ENCODE results near the gene KLHL3. TPM values are rescaled to one million over a fixed set of nuclear protein-coding genes. Genes with fewer than 3 reads are reported as not detected.

KLHL3 gene
- total and polyA plus RNA-seq, 4 donors: 8.9 to 12.6 (median 11.5) TPM

GRCh38 chr5:137611794-137612435 lies 124.0 kb downstream of the KLHL3 start:
- Histone ChIP-seq H3K27me3 (ENCODE audit: control insufficient read depth, insufficient read depth, low read length) (no peaks in the 10 kb centered on the region), H3K36me3 (ENCODE audit: control insufficient read depth, insufficient read depth, low read length) (no peaks in the 10 kb centered on the region), H3K9me3 (ENCODE audit: control insufficient read depth, insufficient read depth, low read length) (no peaks in the 10 kb centered on the region), H3K27ac (ENCODE audit: low read depth, low read length) (no peak overlapping the region), H3K4me1 (ENCODE audit: control insufficient read depth, insufficient read depth, low read length) (peaks cover 12% of the 10 kb centered on the region), H3K4me3 (ENCODE audit: low read depth, low read length) (no peak overlapping the region)
- DNase-seq (ENCODE audit: low read depth in 4 of 6, low spot score in 6 of 6): no peak
- 70% methylated on average over 2 of the region's 9 CpGs for WGBS (ENCODE audit: insufficient coverage)

- no peaks in the 10 kb centered on the region for H3K27me3 ChIP-seq (ENCODE audit: control insufficient read depth, insufficient read depth, low read length)
- DNase-seq (ENCODE audit: low read depth in 4 of 6, low spot score in 6 of 6): no peak
- 82% methylated on average over 4 of the region's 4 CpGs for WGBS (ENCODE audit: insufficient coverage)
- no peaks in the 10 kb centered on the region for H3K36me3 ChIP-seq (ENCODE audit: control insufficient read depth, insufficient read depth, low read length)
- H3K27ac ChIP-seq (ENCODE audit: low read depth, low read length): no peak overlapping the region
- H3K4me3 ChIP-seq (ENCODE audit: low read depth, low read length): no peak overlapping the region
- peaks cover 12% of the 10 kb centered on the region for H3K4me1 ChIP-seq (ENCODE audit: control insufficient read depth, insufficient read depth, low read length)
- no peaks in the 10 kb centered on the region for H3K9me3 ChIP-seq (ENCODE audit: control insufficient read depth, insufficient read depth, low read length)
These were observed 124.8 kb downstream of the KLHL3 start for GRCh38 chr5:137611011-137611580.

DNA sequence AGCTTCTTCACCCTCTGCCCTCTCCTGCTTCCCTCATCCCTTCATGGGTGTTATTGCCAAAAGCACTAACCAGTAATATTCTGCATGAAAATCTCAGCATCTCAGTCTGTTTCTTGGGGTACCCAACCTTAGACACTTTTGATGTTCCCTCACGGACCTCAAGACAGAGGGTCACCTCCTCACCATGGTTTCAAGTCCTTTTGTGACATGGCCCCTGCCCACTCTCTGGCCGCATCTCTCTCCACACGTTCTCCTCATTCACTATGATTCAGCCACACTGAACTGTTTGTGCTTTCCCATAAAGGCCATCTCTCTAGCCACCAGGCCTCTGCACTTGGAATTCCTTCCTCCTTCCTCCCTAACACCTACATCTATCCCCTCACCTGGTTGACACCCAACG lies 125.3 kb downstream of the KLHL3 start:
- Histone ChIP-seq H3K27me3 (ENCODE audit: control insufficient read depth, insufficient read depth, low read length) (no peaks in the 10 kb centered on the region), H3K36me3 (ENCODE audit: control insufficient read depth, insufficient read depth, low read length) (no peaks in the 10 kb centered on the region), H3K4me3 (ENCODE audit: low read depth, low read length) (no peak overlapping the region), H3K4me1 (ENCODE audit: control insufficient read depth, insufficient read depth, low read length) (peaks cover 12% of the 10 kb centered on the region), H3K9me3 (ENCODE audit: control insufficient read depth, insufficient read depth, low read length) (no peaks in the 10 kb centered on the region), H3K27ac (ENCODE audit: low read depth, low read length) (no peak overlapping the region)
- DNase-seq (ENCODE audit: low read depth in 4 of 6, low spot score in 6 of 6): no peak
- 91% methylated on average over 4 of the region's 4 CpGs for whole genome bisulfite sequencing (ENCODE audit: insufficient coverage)

DNA sequence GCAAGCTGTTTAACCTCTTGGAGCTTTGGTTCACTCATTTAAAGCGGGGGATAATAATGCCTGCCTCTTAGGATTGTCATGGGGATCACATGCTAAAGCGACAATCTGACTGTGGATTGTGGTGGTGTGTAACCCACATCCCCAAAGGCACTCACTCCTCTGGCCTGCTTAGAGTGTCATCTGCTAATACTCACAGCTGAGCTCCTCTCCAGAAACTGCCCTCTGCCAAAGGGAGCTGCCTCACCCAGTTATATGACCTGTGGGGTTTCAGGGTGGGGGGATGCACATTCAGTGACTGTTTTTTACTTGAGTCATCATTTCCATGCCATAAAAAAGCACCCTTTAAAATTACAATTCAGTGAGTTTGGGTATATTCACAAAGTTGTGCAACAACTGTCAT lies 126.8 kb downstream of the KLHL3 start:
- Histone ChIP-seq H3K4me3 (ENCODE audit: low read depth, low read length) (no peak overlapping the region), H3K4me1 (ENCODE audit: control insufficient read depth, insufficient read depth, low read length) (peaks cover 18% of the 10 kb centered on the region), H3K36me3 (ENCODE audit: control insufficient read depth, insufficient read depth, low read length) (no peaks in the 10 kb centered on the region), H3K9me3 (ENCODE audit: control insufficient read depth, insufficient read depth, low read length) (no peaks in the 10 kb centered on the region), H3K27ac (ENCODE audit: low read depth, low read length) (no peak overlapping the region), H3K27me3 (ENCODE audit: control insufficient read depth, insufficient read depth, low read length) (no peaks in the 10 kb centered on the region)
- no CpG with 5 or more reads among the region's 2 CpGs for WGBS (ENCODE audit: insufficient coverage)
- DNase-seq (ENCODE audit: low read depth in 4 of 6, low spot score in 6 of 6): no peak

GRCh38 chr5:137607771-137608170 lies 128.1 kb downstream of the KLHL3 start:
- H3K27me3 ChIP-seq (ENCODE audit: control insufficient read depth, insufficient read depth, low read length): no peaks in the 10 kb centered on the region
- H3K4me3 ChIP-seq (ENCODE audit: low read depth, low read length): no peak overlapping the region
- DNase-seq (ENCODE audit: low read depth in 4 of 6, low spot score in 6 of 6): no peak
- 70% methylated on average over 2 of the region's 5 CpGs for WGBS (ENCODE audit: insufficient coverage)
- H3K27ac ChIP-seq (ENCODE audit: low read depth, low read length): no peak overlapping the region
- no peaks in the 10 kb centered on the region for H3K9me3 ChIP-seq (ENCODE audit: control insufficient read depth, insufficient read depth, low read length)
- peaks cover 18% of the 10 kb centered on the region for H3K4me1 ChIP-seq (ENCODE audit: control insufficient read depth, insufficient read depth, low read length)
- no peaks in the 10 kb centered on the region for H3K36me3 ChIP-seq (ENCODE audit: control insufficient read depth, insufficient read depth, low read length)

- Histone ChIP-seq H3K36me3 (ENCODE audit: control insufficient read depth, insufficient read depth, low read length) (no peaks in the 10 kb centered on the region), H3K27ac (ENCODE audit: low read depth, low read length) (no peak overlapping the region), H3K4me3 (ENCODE audit: low read depth, low read length) (no peak overlapping the region), H3K4me1 (ENCODE audit: control insufficient read depth, insufficient read depth, low read length) (peaks cover 9% of the 10 kb centered on the region), H3K9me3 (ENCODE audit: control insufficient read depth, insufficient read depth, low read length) (no peaks in the 10 kb centered on the region), H3K27me3 (ENCODE audit: control insufficient read depth, insufficient read depth, low read length) (no peaks in the 10 kb centered on the region)
- WGBS (ENCODE audit: insufficient coverage): no CpG with 5 or more reads among the region's 2 CpGs
- no peak for DNase-seq (ENCODE audit: low read depth in 4 of 6, low spot score in 6 of 6)
These were observed 129.5 kb downstream of the KLHL3 start for GRCh38 chr5:137606401-137606800.

DNA sequence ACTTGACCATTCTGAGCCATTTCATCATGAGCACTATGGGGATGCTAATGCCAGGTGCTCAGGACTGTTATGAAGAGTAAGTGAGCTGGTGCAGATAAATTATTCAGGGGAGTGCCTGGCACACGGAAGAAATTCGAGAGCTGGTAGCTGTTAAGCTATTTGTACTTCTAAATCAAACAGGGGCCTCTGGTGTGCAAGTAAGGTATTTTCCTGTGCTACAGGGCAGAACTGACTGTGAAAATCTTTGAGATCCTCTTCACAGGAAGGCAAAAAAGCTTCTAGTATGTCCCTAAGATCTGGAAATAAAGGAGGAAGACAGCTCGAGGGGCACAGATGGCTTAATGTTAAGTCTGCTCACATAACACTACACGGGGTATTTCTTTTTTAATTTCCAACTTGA lies 130.5 kb downstream of the KLHL3 start:
- Histone ChIP-seq H3K27me3 (ENCODE audit: control insufficient read depth, insufficient read depth, low read length) (no peaks in the 10 kb centered on the region), H3K27ac (ENCODE audit: low read depth, low read length) (no peak overlapping the region), H3K4me1 (ENCODE audit: control insufficient read depth, insufficient read depth, low read length) (peaks cover 6% of the 10 kb centered on the region), H3K36me3 (ENCODE audit: control insufficient read depth, insufficient read depth, low read length) (no peaks in the 10 kb centered on the region), H3K4me3 (ENCODE audit: low read depth, low read length) (no peak overlapping the region), H3K9me3 (ENCODE audit: control insufficient read depth, insufficient read depth, low read length) (no peaks in the 10 kb centered on the region)
- peak in 3 of 6 donors; percentile 35 to 90 (median 59) for DNase-seq (ENCODE audit: low read depth in 4 of 6, low spot score in 6 of 6)
- WGBS (ENCODE audit: insufficient coverage): no CpG with 5 or more reads among the region's 4 CpGs

- Histone ChIP-seq H3K36me3 (ENCODE audit: control insufficient read depth, insufficient read depth, low read length) (no peaks in the 10 kb centered on the region), H3K4me3 (ENCODE audit: low read depth, low read length) (no peak overlapping the region), H3K4me1 (ENCODE audit: control insufficient read depth, insufficient read depth, low read length) (peaks cover 6% of the 10 kb centered on the region), H3K9me3 (ENCODE audit: control insufficient read depth, insufficient read depth, low read length) (no peaks in the 10 kb centered on the region), H3K27me3 (ENCODE audit: control insufficient read depth, insufficient read depth, low read length) (no peaks in the 10 kb centered on the region), H3K27ac (ENCODE audit: low read depth, low read length) (no peak overlapping the region)
- no peak for DNase-seq (ENCODE audit: low read depth in 4 of 6, low spot score in 6 of 6)
- 44% methylated on average over 5 of the region's 9 CpGs for WGBS (ENCODE audit: insufficient coverage)
These were observed 131.4 kb downstream of the KLHL3 start for GRCh38 chr5:137604348-137605095.

GRCh38 chr5:137603891-137604290 lies 132.0 kb downstream of the KLHL3 start:
- Histone ChIP-seq H3K4me1 (ENCODE audit: control insufficient read depth, insufficient read depth, low read length) (peaks cover 6% of the 10 kb centered on the region), H3K36me3 (ENCODE audit: control insufficient read depth, insufficient read depth, low read length) (no peaks in the 10 kb centered on the region), H3K27ac (ENCODE audit: low read depth, low read length) (no peak overlapping the region), H3K27me3 (ENCODE audit: control insufficient read depth, insufficient read depth, low read length) (no peaks in the 10 kb centered on the region), H3K9me3 (ENCODE audit: control insufficient read depth, insufficient read depth, low read length) (no peaks in the 10 kb centered on the region), H3K4me3 (ENCODE audit: low read depth, low read length) (no peak overlapping the region)
- DNase-seq (ENCODE audit: low read depth in 4 of 6, low spot score in 6 of 6): no peak
- WGBS (ENCODE audit: insufficient coverage): no CpG with 5 or more reads among the region's 1 CpG

GRCh38 chr5:137603356-137603755 lies 132.5 kb downstream of the KLHL3 start:
- Histone ChIP-seq H3K36me3 (ENCODE audit: control insufficient read depth, insufficient read depth, low read length) (no peaks in the 10 kb centered on the region), H3K4me1 (ENCODE audit: control insufficient read depth, insufficient read depth, low read length) (peaks cover 6% of the 10 kb centered on the region), H3K27me3 (ENCODE audit: control insufficient read depth, insufficient read depth, low read length) (no peaks in the 10 kb centered on the region), H3K4me3 (ENCODE audit: low read depth, low read length) (no peak overlapping the region), H3K9me3 (ENCODE audit: control insufficient read depth, insufficient read depth, low read length) (no peaks in the 10 kb centered on the region), H3K27ac (ENCODE audit: low read depth, low read length) (no peak overlapping the region)
- peak in 1 of 6 donors; percentile 91 for DNase-seq (ENCODE audit: low read depth in 4 of 6, low spot score in 6 of 6)
- 91% methylated on average over 3 of the region's 6 CpGs for WGBS (ENCODE audit: insufficient coverage)

Measured in spinal cord (tissue), 10 donors.